GM23338 (cell line): ENCODE data around the gene MMP25. TPM values are rescaled to one million over a fixed set of nuclear protein-coding genes. Genes with fewer than 3 reads are reported as not detected.
A peak's percentile ranks its signal among the peaks of the same experiment; 100 is the strongest.

Experiments used
- ATAC-seq: fragments of 200-7000 bp; cut with Tn5 transposase; 3 replicates; pipeline ENCODE4 v1.9.1; 2020
- DNase-seq: peaks from one replicate; pipeline ENCODE4 v3.0.0-alpha.2; 2015; ENCODE audit warnings: low spot score
- H2AFZ ChIP-seq: fragments of 200-600 bp; sonication (generic); 2 replicates; pipeline ENCODE4 v1.8.0; 2016; ENCODE audit warnings: antibody characterized with exemption, mild to moderate bottlenecking, moderate library complexity
- H3F3A ChIP-seq: fragments of 200-600 bp; sonication (generic); replicated peaks from 2 replicates; pipeline ENCODE4 v1.8.0; 2017; ENCODE audit warnings: antibody characterized with exemption, mixed run types, low read depth
- H3K27ac ChIP-seq: fragments of 200-600 bp; sonication (generic); 2 replicates; pipeline ENCODE4 v1.6.1; 2016; ENCODE audit warnings: low read depth
- H3K27me3 ChIP-seq: fragments of 200-600 bp; sonication (generic); 2 replicates; pipeline ENCODE4 v1.8.0; 2016; ENCODE audit warnings: mild to moderate bottlenecking, mixed run types, moderate library complexity; ENCODE audit not compliant: insufficient read depth
- H3K36me3 ChIP-seq: fragments of 200-600 bp; sonication (generic); 2 replicates; pipeline ENCODE4 v1.8.0; 2016; ENCODE audit warnings: mild to moderate bottlenecking; ENCODE audit not compliant: insufficient read depth
- H3K4me1 ChIP-seq: fragments of 200-600 bp; sonication (generic); 2 replicates; pipeline ENCODE4 v1.8.0; 2016; ENCODE audit warnings: mild to moderate bottlenecking, moderate library complexity; ENCODE audit not compliant: insufficient read depth
- H3K4me2 ChIP-seq: fragments of 200-600 bp; sonication (generic); 2 replicates; pipeline ENCODE4 v1.7.1; 2017; ENCODE audit warnings: mixed run types
- H3K4me3 ChIP-seq: fragments of 200-600 bp; sonication (generic); 2 replicates; pipeline ENCODE4 v1.6.1; 2016; ENCODE audit warnings: mixed run types
- H3K79me2 ChIP-seq: fragments of 200-600 bp; sonication (generic); replicated peaks from 2 replicates; pipeline ENCODE4 v1.8.0; 2017; ENCODE audit warnings: mild to moderate bottlenecking; ENCODE audit not compliant: insufficient read depth
- H3K9me2 ChIP-seq: fragments of 200-600 bp; sonication (generic); 2 replicates; pipeline ENCODE4 v1.8.0; 2017; ENCODE audit not compliant: insufficient read depth
- H4K20me1 ChIP-seq: fragments of 200-600 bp; sonication (generic); replicated peaks from 2 replicates; pipeline ENCODE4 v1.8.0; 2017; ENCODE audit warnings: mild to moderate bottlenecking; ENCODE audit not compliant: insufficient read depth
- H3K27ac Mint-ChIP-seq: 2 replicates; pipeline ENCODE4 v1.8.0; 2020; ENCODE audit warnings: inconsistent platforms, mild to moderate bottlenecking, moderate library complexity, mixed read lengths
- H3K27me3 Mint-ChIP-seq: 3 replicates; pipeline ENCODE4 v1.8.0; 2022; ENCODE audit warnings: low read depth, mild to moderate bottlenecking, moderate library complexity, mixed read lengths, inconsistent platforms; ENCODE audit not compliant: insufficient read depth, poor library complexity
- H3K36me3 Mint-ChIP-seq: 3 replicates; pipeline ENCODE4 v1.8.0; 2021; ENCODE audit warnings: low read depth, mild to moderate bottlenecking, inconsistent platforms, moderate library complexity, mixed read lengths
- H3K4me1 Mint-ChIP-seq: 3 replicates; pipeline ENCODE4 v1.8.0; 2020; ENCODE audit warnings: mild to moderate bottlenecking, inconsistent platforms, mixed read lengths
- H3K4me3 Mint-ChIP-seq: 3 replicates; pipeline ENCODE4 v1.8.0; 2021; ENCODE audit warnings: moderate library complexity, mild to moderate bottlenecking, inconsistent platforms, mixed read lengths
- H3K9me3 Mint-ChIP-seq: 3 replicates; pipeline ENCODE4 v1.8.0; 2020; ENCODE audit warnings: moderate library complexity, mild to moderate bottlenecking, inconsistent platforms, mixed read lengths
- CREB1 ChIP-seq: fragments of 250-450 bp; sonication (Bioruptor Pico); IDR thresholded peaks from 2 replicates; pipeline ENCODE4 v1.5.0; 2020; ENCODE audit warnings: low read depth, mild to moderate bottlenecking, moderate library complexity
- NANOG ChIP-seq: IDR thresholded peaks from 2 replicates; pipeline ENCODE4 v1.6.1; 2016; ENCODE audit warnings: antibody characterized with exemption, borderline replicate concordance
- POLR2AphosphoS5 ChIP-seq: IDR thresholded peaks from 2 replicates; pipeline ENCODE4 v1.6.1; 2016; ENCODE audit warnings: antibody characterized with exemption, low read depth
- STAT1 ChIP-seq: IDR thresholded peaks from one replicate; pipeline ENCODE4 v1.6.1; 2016; ENCODE audit warnings: antibody characterized with exemption; ENCODE audit not compliant: unreplicated experiment
- ZNF331 ChIP-seq: fragments of 250-450 bp; sonication (Bioruptor Pico); IDR thresholded peaks from 2 replicates; pipeline ENCODE4 v1.5.0; 2020; ENCODE audit warnings: low read depth, mild to moderate bottlenecking, moderate library complexity
- polyA plus RNA-seq: library from polyadenylated mRNA; unstranded; fragments of >200 nt; fragmentation: Nextera tagmentation; extraction: Ambion mirVana; gene quantifications from 2 replicates; pipeline ENCODE4 v1.2.1, GENCODE V29; 2016
- total RNA-seq: library from RNA; depleted of rRNA; stranded (reverse); fragments of >200 nt; shearing (Covaris generic); gene quantifications from 2 replicates; pipeline ENCODE4 v1.2.3, GENCODE V29; 2014
- TF ChIP-seq, protein P1 (sequence below): IDR thresholded peaks from 2 replicates; pipeline ENCODE4 v1.6.1; 2016; ENCODE audit warnings: antibody characterized with exemption
- TF ChIP-seq, protein P2 (sequence below), 2 experiments: fragments of 200-600 bp in 1 of 2; sonication (generic) in 1 of 2; conservative IDR thresholded peaks; 2 replicates each; pipeline versions ENCODE4 v1.5.1 to v1.6.1; 2016 to 2017; ENCODE audit warnings: antibody characterized with exemption in 2 of 2, low read depth in 2 of 2, mild to moderate bottlenecking in 2 of 2, moderate library complexity in 1 of 2
- TF ChIP-seq, protein P3 (sequence below): IDR thresholded peaks from one replicate; pipeline ENCODE4 v1.6.1; 2018; ENCODE audit warnings: antibody characterized with exemption; ENCODE audit not compliant: unreplicated experiment

MMP25 gene
- total and polyA plus RNA-seq, 2 experiments from 2014 or later = 7.7 to 15.9 TPM

DNA sequence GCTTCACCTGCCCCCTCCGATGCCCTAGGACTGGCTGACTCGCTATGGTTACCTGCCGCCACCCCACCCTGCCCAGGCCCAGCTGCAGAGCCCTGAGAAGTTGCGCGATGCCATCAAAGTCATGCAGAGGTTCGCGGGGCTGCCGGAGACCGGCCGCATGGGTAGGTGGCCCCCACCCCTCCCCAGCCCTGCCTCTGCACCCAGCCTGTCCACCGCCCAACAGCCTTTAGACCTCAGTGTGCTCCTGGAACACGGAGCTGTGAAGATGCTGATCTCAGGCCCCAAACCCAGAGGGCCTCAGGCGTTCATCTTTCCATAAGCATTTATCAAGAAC lies 993 bp downstream of the MMP25 start (continued):
- TF ChIP-seq, protein P1, sequence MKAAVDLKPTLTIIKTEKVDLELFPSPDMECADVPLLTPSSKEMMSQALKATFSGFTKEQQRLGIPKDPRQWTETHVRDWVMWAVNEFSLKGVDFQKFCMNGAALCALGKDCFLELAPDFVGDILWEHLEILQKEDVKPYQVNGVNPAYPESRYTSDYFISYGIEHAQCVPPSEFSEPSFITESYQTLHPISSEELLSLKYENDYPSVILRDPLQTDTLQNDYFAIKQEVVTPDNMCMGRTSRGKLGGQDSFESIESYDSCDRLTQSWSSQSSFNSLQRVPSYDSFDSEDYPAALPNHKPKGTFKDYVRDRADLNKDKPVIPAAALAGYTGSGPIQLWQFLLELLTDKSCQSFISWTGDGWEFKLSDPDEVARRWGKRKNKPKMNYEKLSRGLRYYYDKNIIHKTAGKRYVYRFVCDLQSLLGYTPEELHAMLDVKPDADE = no peak
- no peak for TF ChIP-seq POLR2AphosphoS5

DNA sequence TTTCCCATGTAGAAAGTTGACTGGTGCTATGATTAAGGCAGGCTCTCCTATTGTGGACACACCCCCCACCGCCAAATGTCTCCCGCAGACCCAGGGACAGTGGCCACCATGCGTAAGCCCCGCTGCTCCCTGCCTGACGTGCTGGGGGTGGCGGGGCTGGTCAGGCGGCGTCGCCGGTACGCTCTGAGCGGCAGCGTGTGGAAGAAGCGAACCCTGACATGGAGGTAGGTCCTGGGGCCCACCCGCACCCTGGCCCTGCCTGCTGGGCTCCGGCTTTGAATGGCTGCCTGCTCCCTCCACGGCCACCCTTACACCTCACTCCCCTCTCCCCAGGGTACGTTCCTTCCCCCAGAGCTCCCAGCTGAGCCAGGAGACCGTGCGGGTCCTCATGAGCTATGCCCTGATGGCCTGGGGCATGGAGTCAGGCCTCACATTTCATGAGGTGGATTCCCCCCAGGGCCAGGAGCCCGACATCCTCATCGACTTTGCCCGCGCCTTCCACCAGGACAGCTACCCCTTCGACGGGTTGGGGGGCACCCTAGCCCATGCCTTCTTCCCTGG lies 3.6 kb downstream of the MMP25 start:
- no peaks in the 10 kb centered on the region for H3K36me3 ChIP-seq
- H3K27me3 ChIP-seq = peaks cover 27% of the 10 kb centered on the region
- no peaks in the 10 kb centered on the region; the same call in 1 of the 2 replicates for H3K79me2 ChIP-seq
- peaks cover 9% of the 10 kb centered on the region; the same call in 1 of the 2 replicates for H3K4me1 ChIP-seq
- peaks cover 7% of the 10 kb centered on the region for H4K20me1 ChIP-seq
- Mint-ChIP-seq H3K36me3 (peaks cover 43% of the 10 kb centered on the region), H3K4me1 (peaks cover 12% of the 10 kb centered on the region), H3K27ac (no peak overlapping the region), H3K27me3 (peaks cover 28% of the 10 kb centered on the region), H3K4me3 (no peak overlapping the region), H3K9me3 (peaks cover 8% of the 10 kb centered on the region)
- no peak overlapping the region for H2AFZ ChIP-seq
- H3K4me2 ChIP-seq = no peak overlapping the region
- H3F3A ChIP-seq = peaks cover 14% of the 10 kb centered on the region
- TF ChIP-seq, protein P2, sequence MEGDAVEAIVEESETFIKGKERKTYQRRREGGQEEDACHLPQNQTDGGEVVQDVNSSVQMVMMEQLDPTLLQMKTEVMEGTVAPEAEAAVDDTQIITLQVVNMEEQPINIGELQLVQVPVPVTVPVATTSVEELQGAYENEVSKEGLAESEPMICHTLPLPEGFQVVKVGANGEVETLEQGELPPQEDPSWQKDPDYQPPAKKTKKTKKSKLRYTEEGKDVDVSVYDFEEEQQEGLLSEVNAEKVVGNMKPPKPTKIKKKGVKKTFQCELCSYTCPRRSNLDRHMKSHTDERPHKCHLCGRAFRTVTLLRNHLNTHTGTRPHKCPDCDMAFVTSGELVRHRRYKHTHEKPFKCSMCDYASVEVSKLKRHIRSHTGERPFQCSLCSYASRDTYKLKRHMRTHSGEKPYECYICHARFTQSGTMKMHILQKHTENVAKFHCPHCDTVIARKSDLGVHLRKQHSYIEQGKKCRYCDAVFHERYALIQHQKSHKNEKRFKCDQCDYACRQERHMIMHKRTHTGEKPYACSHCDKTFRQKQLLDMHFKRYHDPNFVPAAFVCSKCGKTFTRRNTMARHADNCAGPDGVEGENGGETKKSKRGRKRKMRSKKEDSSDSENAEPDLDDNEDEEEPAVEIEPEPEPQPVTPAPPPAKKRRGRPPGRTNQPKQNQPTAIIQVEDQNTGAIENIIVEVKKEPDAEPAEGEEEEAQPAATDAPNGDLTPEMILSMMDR (conservative IDR thresholded peaks at IDR 0.05; ENCODE audit: low read depth in 2 of 2) = no peak
- TF ChIP-seq ZNF331 (no peak), STAT1 (no peak), NANOG (no peak), CREB1 (CRISPR knock-in tag) (no peak), POLR2AphosphoS5 (peak; percentile 11; the same call in 1 of the 2 replicates)
- TF ChIP-seq, protein P3, sequence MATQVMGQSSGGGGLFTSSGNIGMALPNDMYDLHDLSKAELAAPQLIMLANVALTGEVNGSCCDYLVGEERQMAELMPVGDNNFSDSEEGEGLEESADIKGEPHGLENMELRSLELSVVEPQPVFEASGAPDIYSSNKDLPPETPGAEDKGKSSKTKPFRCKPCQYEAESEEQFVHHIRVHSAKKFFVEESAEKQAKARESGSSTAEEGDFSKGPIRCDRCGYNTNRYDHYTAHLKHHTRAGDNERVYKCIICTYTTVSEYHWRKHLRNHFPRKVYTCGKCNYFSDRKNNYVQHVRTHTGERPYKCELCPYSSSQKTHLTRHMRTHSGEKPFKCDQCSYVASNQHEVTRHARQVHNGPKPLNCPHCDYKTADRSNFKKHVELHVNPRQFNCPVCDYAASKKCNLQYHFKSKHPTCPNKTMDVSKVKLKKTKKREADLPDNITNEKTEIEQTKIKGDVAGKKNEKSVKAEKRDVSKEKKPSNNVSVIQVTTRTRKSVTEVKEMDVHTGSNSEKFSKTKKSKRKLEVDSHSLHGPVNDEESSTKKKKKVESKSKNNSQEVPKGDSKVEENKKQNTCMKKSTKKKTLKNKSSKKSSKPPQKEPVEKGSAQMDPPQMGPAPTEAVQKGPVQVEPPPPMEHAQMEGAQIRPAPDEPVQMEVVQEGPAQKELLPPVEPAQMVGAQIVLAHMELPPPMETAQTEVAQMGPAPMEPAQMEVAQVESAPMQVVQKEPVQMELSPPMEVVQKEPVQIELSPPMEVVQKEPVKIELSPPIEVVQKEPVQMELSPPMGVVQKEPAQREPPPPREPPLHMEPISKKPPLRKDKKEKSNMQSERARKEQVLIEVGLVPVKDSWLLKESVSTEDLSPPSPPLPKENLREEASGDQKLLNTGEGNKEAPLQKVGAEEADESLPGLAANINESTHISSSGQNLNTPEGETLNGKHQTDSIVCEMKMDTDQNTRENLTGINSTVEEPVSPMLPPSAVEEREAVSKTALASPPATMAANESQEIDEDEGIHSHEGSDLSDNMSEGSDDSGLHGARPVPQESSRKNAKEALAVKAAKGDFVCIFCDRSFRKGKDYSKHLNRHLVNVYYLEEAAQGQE = no peak
- no peaks in the 10 kb centered on the region for H3K9me2 ChIP-seq
- ATAC-seq (no peak), DNase-seq (no peak)
- no peak overlapping the region for H3K4me3 ChIP-seq
- H3K27ac ChIP-seq = no peak overlapping the region
